ENCODE measurements around the gene GALNT10. TPM values are rescaled to one million over a fixed set of nuclear protein-coding genes. Genes with fewer than 3 reads are reported as not detected.

GALNT10 gene
- total RNA-seq, 1 donor from 2014 or later: 23.5 TPM

- DNase-seq (ENCODE audit: low read depth): peak; percentile 42
Measured at GRCh38 chr5:154386952-154387629, 196.6 kb downstream of the GALNT10 start.

GRCh38 chr5:154388842-154389241 lies 198.3 kb downstream of the GALNT10 start:
- DNase-seq (ENCODE audit: low read depth): no peak
- H3K4me3 ChIP-seq (ENCODE audit: low read depth, low read length): no peak overlapping the region
- TF ChIP-seq CTCF (conservative IDR thresholded peaks at IDR 0.05; ENCODE audit: low read depth, low read length): no peak

More at GRCh38 chr5:154386952-154387629, 196.6 kb downstream of the GALNT10 start:
- no peak for TF ChIP-seq CTCF (conservative IDR thresholded peaks at IDR 0.05; ENCODE audit: low read depth, low read length)
- H3K4me3 ChIP-seq (ENCODE audit: low read depth, low read length): no peak overlapping the region

- no peak overlapping the region for H3K4me3 ChIP-seq (ENCODE audit: low read depth, low read length)
- peak; percentile 27 for DNase-seq (ENCODE audit: low read depth)
- no peak for TF ChIP-seq CTCF (conservative IDR thresholded peaks at IDR 0.05; ENCODE audit: low read depth, low read length)
Measured at GRCh38 chr5:154390096-154390495, 199.6 kb downstream of the GALNT10 start.

- DNase-seq (ENCODE audit: low read depth): no peak
- no peak for TF ChIP-seq CTCF (conservative IDR thresholded peaks at IDR 0.05; ENCODE audit: low read depth, low read length)
- no peak overlapping the region for H3K4me3 ChIP-seq (ENCODE audit: low read depth, low read length)
Measured at GRCh38 chr5:154390746-154391359, 200.3 kb downstream of the GALNT10 start.

GRCh38 chr5:154391788-154392187 lies 201.3 kb downstream of the GALNT10 start:
- no peak for TF ChIP-seq CTCF (conservative IDR thresholded peaks at IDR 0.05; ENCODE audit: low read depth, low read length)
- no peak for DNase-seq (ENCODE audit: low read depth)

GRCh38 chr5:154393850-154394249 lies 203.3 kb downstream of the GALNT10 start:
- no peak overlapping the region for H3K4me3 ChIP-seq (ENCODE audit: low read depth, low read length)
- TF ChIP-seq CTCF (conservative IDR thresholded peaks at IDR 0.05; ENCODE audit: low read depth, low read length): no peak
- DNase-seq (ENCODE audit: low read depth): no peak

More at GRCh38 chr5:154391788-154392187, 201.3 kb downstream of the GALNT10 start:
- no peak overlapping the region for H3K4me3 ChIP-seq (ENCODE audit: low read depth, low read length)

- no peak for DNase-seq (ENCODE audit: low read depth)
- no peak overlapping the region for H3K4me3 ChIP-seq (ENCODE audit: low read depth, low read length)
- no peak for TF ChIP-seq CTCF (conservative IDR thresholded peaks at IDR 0.05; ENCODE audit: low read depth, low read length)
Measured at GRCh38 chr5:154394307-154394706, 203.8 kb downstream of the GALNT10 start.
